GM19452 (cell line): Measurements from ENCODE around the gene CTTNBP2.

ENCODE experiments used
- ATAC-seq: cut with Tn5 transposase; IDR thresholded peaks from one replicate; pipeline ENCODE4 v1.9.1; 2021; ENCODE audit not compliant: unreplicated experiment

Gene CTTNBP2

GRCh38 chr7:117873310-117874190 is at the start of gene CTTNBP2:
CTTNBP2 (minus strand) TSS chr7:117873441; CDS start chr7:117873415, 26 bp downstream.
- ATAC-seq = no peak

GRCh38 chr7:117916309-117916708 is 43.1 kb upstream of the CTTNBP2 start:
- no peak for ATAC-seq

- no peak for ATAC-seq
These were observed 39.2 kb upstream of the CTTNBP2 start for GRCh38 chr7:117912421-117912820.

GRCh38 chr7:117908031-117908795 is 35.0 kb upstream of the CTTNBP2 start:
- ATAC-seq = no peak

GRCh38 chr7:117907049-117907640 is 33.9 kb upstream of the CTTNBP2 start:
- ATAC-seq = no peak

GRCh38 chr7:117902314-117902889 is 29.2 kb upstream of the CTTNBP2 start:
- no peak for ATAC-seq

- no peak for ATAC-seq
These were observed 28.0 kb upstream of the CTTNBP2 start for GRCh38 chr7:117901089-117901797.

- no peak for ATAC-seq
These were observed 23.1 kb upstream of the CTTNBP2 start for GRCh38 chr7:117896339-117896738.

- ATAC-seq = no peak
These were observed 22.0 kb upstream of the CTTNBP2 start for GRCh38 chr7:117895276-117895675.

GRCh38 chr7:117894037-117894436 is 20.8 kb upstream of the CTTNBP2 start:
- no peak for ATAC-seq

GRCh38 chr7:117892821-117893220 is 19.6 kb upstream of the CTTNBP2 start:
- no peak for ATAC-seq

GRCh38 chr7:117889611-117890010 is 16.4 kb upstream of the CTTNBP2 start:
- ATAC-seq = no peak

- no peak for ATAC-seq
These were observed 15.4 kb upstream of the CTTNBP2 start for GRCh38 chr7:117888627-117889026.

- ATAC-seq = no peak
These were observed 9.4 kb upstream of the CTTNBP2 start for GRCh38 chr7:117882594-117882993.

GRCh38 chr7:117876761-117877160 is 3.5 kb upstream of the CTTNBP2 start:
- no peak for ATAC-seq

- ATAC-seq = no peak
These were observed 2.3 kb upstream of the CTTNBP2 start for GRCh38 chr7:117875566-117875965.

GRCh38 chr7:117874191-117874700 is 1.0 kb upstream of the CTTNBP2 start:
- ATAC-seq = no peak

- ATAC-seq = no peak
These were observed 506 bp downstream of the CTTNBP2 start for GRCh38 chr7:117872561-117873309.

GRCh38 chr7:117871778-117872538 is 1.3 kb downstream of the CTTNBP2 start:
- ATAC-seq = no peak
